LoVo (cell line): Measurements from ENCODE around the gene HIC1.

Source experiments
- DNase-seq: peaks from one replicate; pipeline ENCODE4 v3.0.0-alpha.2; 2016; ENCODE audit warnings: low spot score

HIC1 gene

GRCh38 chr17:2025622-2026309 lies 29.1 kb upstream of the HIC1 start:
- peak; percentile 69 for DNase-seq

- DNase-seq: no peak
These were observed 27.2 kb upstream of the HIC1 start for GRCh38 chr17:2027528-2028233.

GRCh38 chr17:2028234-2028614 lies 26.7 kb upstream of the HIC1 start:
- no peak for DNase-seq

GRCh38 chr17:2028737-2029136 lies 26.2 kb upstream of the HIC1 start:
- DNase-seq: no peak

GRCh38 chr17:2029911-2030778 lies 24.8 kb upstream of the HIC1 start, which contains the start of gene DPH1:
Gene DPH1, plus strand, starts transcription at chr17:2030153. Its CDS starts 17 bp downstream, at chr17:2030170.
- peak; percentile 87 for DNase-seq

GRCh38 chr17:2030779-2031163 lies 24.1 kb upstream of the HIC1 start:
- no peak for DNase-seq

- DNase-seq: no peak
These were observed 21.8 kb upstream of the HIC1 start for GRCh38 chr17:2033153-2033552.

GRCh38 chr17:2034157-2034556 lies 20.7 kb upstream of the HIC1 start:
- no peak for DNase-seq

- DNase-seq: no peak
These were observed 19.9 kb upstream of the HIC1 start for GRCh38 chr17:2034806-2035540.

- DNase-seq: no peak
These were observed 19.1 kb upstream of the HIC1 start for GRCh38 chr17:2035541-2036488.

GRCh38 chr17:2037155-2037554 lies 17.7 kb upstream of the HIC1 start:
- DNase-seq: no peak

- no peak for DNase-seq
These were observed 14.6 kb upstream of the HIC1 start for GRCh38 chr17:2040219-2040827.

- no peak for DNase-seq
These were observed 13.9 kb upstream of the HIC1 start for GRCh38 chr17:2040942-2041560.

- DNase-seq: peak; percentile 97
These were observed 13.1 kb upstream of the HIC1 start, which contains the start of gene OVCA2 for GRCh38 chr17:2041561-2042389. Gene OVCA2, plus strand, starts transcription at chr17:2042022. Its CDS starts 26 bp downstream, at chr17:2042048.

- no peak for DNase-seq
These were observed 12.5 kb upstream of the HIC1 start for GRCh38 chr17:2042390-2042847.

GRCh38 chr17:2042933-2043332 lies 12.0 kb upstream of the HIC1 start:
- no peak for DNase-seq

GRCh38 chr17:2043785-2044184 lies 11.1 kb upstream of the HIC1 start:
- DNase-seq: peak; percentile 28

GRCh38 chr17:2044263-2044894 lies 10.5 kb upstream of the HIC1 start:
- DNase-seq: no peak
